IMR-90 (cell line): Measurements from ENCODE around the gene LHFPL6.

ENCODE experiments used
- BHLHE40 ChIP-seq: fragments of 150-350 bp; IDR thresholded peaks from 2 replicates; pipeline ENCODE4 v1.6.1; 2016; ENCODE audit warnings: mild to moderate bottlenecking, low read depth, low read length
- CEBPB ChIP-seq: IDR thresholded peaks from 2 replicates; pipeline ENCODE4 v1.6.1; 2012; ENCODE audit warnings: low read depth, low read length, improper control_type of control experiment
- CHD1 ChIP-seq: IDR thresholded peaks from 2 replicates; pipeline ENCODE4 v1.6.1; 2012; ENCODE audit warnings: low read depth, low read length, improper control_type of control experiment
- MAFK ChIP-seq: IDR thresholded peaks from 2 replicates; pipeline ENCODE4 v1.6.1; 2012; ENCODE audit warnings: low read depth, low read length, improper control_type of control experiment
- MXI1 ChIP-seq: IDR thresholded peaks from 2 replicates; pipeline ENCODE4 v1.6.1; 2012; ENCODE audit warnings: low read depth, mild to moderate bottlenecking, low read length, moderate library complexity, borderline replicate concordance
- NFE2L2 ChIP-seq: fragments of 150-350 bp; IDR thresholded peaks from 2 replicates; pipeline ENCODE4 v1.6.1; 2016; ENCODE audit warnings: low read depth, mild to moderate bottlenecking, low read length
- POLR2A ChIP-seq: IDR thresholded peaks from 2 replicates; pipeline ENCODE4 v1.6.1; 2012; ENCODE audit warnings: mild to moderate bottlenecking, low read depth, low read length
- RAD21 ChIP-seq: IDR thresholded peaks from 2 replicates; pipeline ENCODE4 v1.6.1; 2012; ENCODE audit warnings: low read length, improper control_type of control experiment
- RCOR1 ChIP-seq: IDR thresholded peaks from 2 replicates; pipeline ENCODE4 v1.6.1; 2012; ENCODE audit warnings: mild to moderate bottlenecking, low read length, improper control_type of control experiment; ENCODE audit not compliant: insufficient replicate concordance
- RFX5 ChIP-seq: IDR thresholded peaks from 2 replicates; pipeline ENCODE4 v1.8.0; 2012; ENCODE audit warnings: low read depth, mild to moderate bottlenecking, low read length, moderate library complexity
- SMC3 ChIP-seq: fragments of 150-350 bp; IDR thresholded peaks from 2 replicates; pipeline ENCODE4 v1.6.1; 2016; ENCODE audit warnings: low read depth, mild to moderate bottlenecking, antibody characterized with exemption, low read length, moderate library complexity
- TF ChIP-seq, protein P1 (sequence below): fragments of 150-350 bp; IDR thresholded peaks from 2 replicates; pipeline ENCODE4 v1.6.1; 2016; ENCODE audit warnings: low read depth, mild to moderate bottlenecking, low read length, moderate library complexity, borderline replicate concordance
- TF ChIP-seq, protein P2 (sequence below): conservative IDR thresholded peaks from 2 replicates; pipeline ENCODE4 v1.5.1; 2012; ENCODE audit warnings: mild to moderate bottlenecking, low read depth, low read length, improper control_type of control experiment

- TF ChIP-seq, protein P1, sequence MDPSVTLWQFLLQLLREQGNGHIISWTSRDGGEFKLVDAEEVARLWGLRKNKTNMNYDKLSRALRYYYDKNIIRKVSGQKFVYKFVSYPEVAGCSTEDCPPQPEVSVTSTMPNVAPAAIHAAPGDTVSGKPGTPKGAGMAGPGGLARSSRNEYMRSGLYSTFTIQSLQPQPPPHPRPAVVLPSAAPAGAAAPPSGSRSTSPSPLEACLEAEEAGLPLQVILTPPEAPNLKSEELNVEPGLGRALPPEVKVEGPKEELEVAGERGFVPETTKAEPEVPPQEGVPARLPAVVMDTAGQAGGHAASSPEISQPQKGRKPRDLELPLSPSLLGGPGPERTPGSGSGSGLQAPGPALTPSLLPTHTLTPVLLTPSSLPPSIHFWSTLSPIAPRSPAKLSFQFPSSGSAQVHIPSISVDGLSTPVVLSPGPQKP: no peak
- TF ChIP-seq POLR2A (no peak), RFX5 (no peak), MAFK (no peak), BHLHE40 (no peak), SMC3 (no peak), RAD21 (no peak), MXI1 (no peak), CEBPB (no peak), NFE2L2 (no peak), CHD1 (no peak), RCOR1 (no peak)
- TF ChIP-seq, protein P2, sequence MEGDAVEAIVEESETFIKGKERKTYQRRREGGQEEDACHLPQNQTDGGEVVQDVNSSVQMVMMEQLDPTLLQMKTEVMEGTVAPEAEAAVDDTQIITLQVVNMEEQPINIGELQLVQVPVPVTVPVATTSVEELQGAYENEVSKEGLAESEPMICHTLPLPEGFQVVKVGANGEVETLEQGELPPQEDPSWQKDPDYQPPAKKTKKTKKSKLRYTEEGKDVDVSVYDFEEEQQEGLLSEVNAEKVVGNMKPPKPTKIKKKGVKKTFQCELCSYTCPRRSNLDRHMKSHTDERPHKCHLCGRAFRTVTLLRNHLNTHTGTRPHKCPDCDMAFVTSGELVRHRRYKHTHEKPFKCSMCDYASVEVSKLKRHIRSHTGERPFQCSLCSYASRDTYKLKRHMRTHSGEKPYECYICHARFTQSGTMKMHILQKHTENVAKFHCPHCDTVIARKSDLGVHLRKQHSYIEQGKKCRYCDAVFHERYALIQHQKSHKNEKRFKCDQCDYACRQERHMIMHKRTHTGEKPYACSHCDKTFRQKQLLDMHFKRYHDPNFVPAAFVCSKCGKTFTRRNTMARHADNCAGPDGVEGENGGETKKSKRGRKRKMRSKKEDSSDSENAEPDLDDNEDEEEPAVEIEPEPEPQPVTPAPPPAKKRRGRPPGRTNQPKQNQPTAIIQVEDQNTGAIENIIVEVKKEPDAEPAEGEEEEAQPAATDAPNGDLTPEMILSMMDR: no peak
Measured at GRCh38 chr13:39577203-39577602, 25.8 kb downstream of the LHFPL6 start.
